HepG2 (cell line): ENCODE results near the gene TTBK1. TPM values are rescaled to one million over a fixed set of nuclear protein-coding genes. Genes with fewer than 3 reads are reported as not detected.

Experiments used
- AGO1 ChIP-seq: fragments of 200-400 bp; formaldehyde crosslinking; IDR thresholded peaks from 2 replicates; pipeline ENCODE4 v1.6.1; 2017; ENCODE audit warnings: mild to moderate bottlenecking, low read depth, low read length, moderate library complexity; ENCODE audit not compliant: poor library complexity, severe bottlenecking
- ARNT2 ChIP-seq: sonication (generic); formaldehyde crosslinking; IDR thresholded peaks from 2 replicates; pipeline ENCODE4 v1.8.0; 2022; ENCODE audit warnings: mild to moderate bottlenecking, low read depth, missing genetic modification reagents, moderate library complexity
- ATF7 ChIP-seq, 2 experiments: fragments of 450-650 bp in 1 of 2; sonication (generic) in 1 of 2; formaldehyde crosslinking in 1 of 2; IDR thresholded peaks; 2 replicates each; pipeline versions ENCODE4 v1.4.0 to v1.6.1; 2016 to 2020; ENCODE audit warnings: antibody characterized with exemption in 1 of 2, mild to moderate bottlenecking in 1 of 2, missing genetic modification reagents in 1 of 2
- GLMP ChIP-seq: sonication (generic); formaldehyde crosslinking; IDR thresholded peaks from 2 replicates; pipeline ENCODE4 v1.9.0; 2021; ENCODE audit warnings: missing genetic modification reagents, mild to moderate bottlenecking, borderline replicate concordance
- HIVEP1 ChIP-seq: sonication (generic); formaldehyde crosslinking; IDR thresholded peaks from 2 replicates; pipeline ENCODE4 v1.4.0; 2020; ENCODE audit warnings: mild to moderate bottlenecking, missing genetic modification reagents
- HOXD1 ChIP-seq: sonication (generic); formaldehyde crosslinking; IDR thresholded peaks from 2 replicates; pipeline ENCODE4 v1.5.0; 2020; ENCODE audit warnings: missing genetic modification reagents
- MXD3 ChIP-seq: IDR thresholded peaks from 2 replicates; pipeline ENCODE4 v1.6.1; 2016; ENCODE audit warnings: mild to moderate bottlenecking, missing biosample characterization, missing genetic modification reagents
- PPARG ChIP-seq: conservative IDR thresholded peaks from 2 replicates; pipeline ENCODE4 v1.6.1; 2016; ENCODE audit warnings: missing biosample characterization, missing genetic modification reagents
- REST ChIP-seq, 2 experiments: IDR thresholded peaks; 2 replicates each; pipeline ENCODE4 v1.6.1; 2011 to 2012; ENCODE audit warnings: low read length in 2 of 2, borderline replicate concordance in 1 of 2, low read depth in 1 of 2, mild to moderate bottlenecking in 1 of 2, moderate library complexity in 1 of 2
- SMYD3 ChIP-seq: sonication (generic); formaldehyde crosslinking; IDR thresholded peaks from 2 replicates; pipeline ENCODE4 v1.8.1; 2023; ENCODE audit warnings: mild to moderate bottlenecking, missing genetic modification reagents
- TCF7L2 ChIP-seq: IDR thresholded peaks from 2 replicates; pipeline ENCODE4 v1.6.1; 2011; ENCODE audit warnings: mild to moderate bottlenecking, low read depth, low read length, moderate library complexity
- USF2 ChIP-seq, 2 experiments: sonication (generic) in 1 of 2; formaldehyde crosslinking in 1 of 2; IDR thresholded peaks; 2 replicates each; pipeline versions ENCODE4 v1.5.1 to v1.6.1; 2011 to 2020; ENCODE audit warnings: borderline replicate concordance in 1 of 2, low read depth in 1 of 2, low read length in 1 of 2, mild to moderate bottlenecking in 1 of 2, missing genetic modification reagents in 1 of 2, moderate library complexity in 1 of 2
- ZKSCAN8 ChIP-seq: IDR thresholded peaks from 2 replicates; pipeline ENCODE4 v1.6.1; 2016; ENCODE audit warnings: borderline replicate concordance, missing genetic modification reagents, missing compliant biosample characterization
- ZNF556 ChIP-seq: sonication (generic); formaldehyde crosslinking; IDR thresholded peaks from 2 replicates; pipeline ENCODE4 v1.4.0; 2020; ENCODE audit warnings: mild to moderate bottlenecking, missing genetic modification reagents, borderline replicate concordance
- ZNF704 ChIP-seq: sonication (generic); formaldehyde crosslinking; IDR thresholded peaks from 2 replicates; pipeline ENCODE4 v1.8.1; 2023; ENCODE audit warnings: mild to moderate bottlenecking, inconsistent platforms, moderate library complexity, missing genetic modification reagents, borderline replicate concordance
- ZSCAN20 ChIP-seq: sonication (generic); formaldehyde crosslinking; IDR thresholded peaks from 2 replicates; pipeline ENCODE4 v1.4.0; 2020; ENCODE audit warnings: missing genetic modification reagents, mild to moderate bottlenecking, borderline replicate concordance
- polyA plus RNA-seq, 8 experiments: library from polyadenylated mRNA; depleted of rRNA in 3 of 8; stranded (reverse) in 7 of 8; unstranded in 1 of 8; fragments of >200 nt; fragmentation: Illumina TruSeq in 4 of 8; extraction: Trizol in 4 of 8; gene quantifications; 2 replicates each; pipeline versions ENCODE4 v1.2.1 to v1.2.3, GENCODE V29; 2011 to 2016; ENCODE audit warnings: low read depth in 4 of 8, missing spikeins in 1 of 8, mixed read lengths in 1 of 8; ENCODE audit not compliant: insufficient read depth in 1 of 8
- total RNA-seq, 5 experiments: library from RNA; depleted of rRNA; stranded (reverse); fragments of >200 nt; fragmentation: Illumina TruSeq; extraction: Trizol; gene quantifications; 2 replicates each; pipeline ENCODE4 v1.2.3, GENCODE V29; 2016; ENCODE audit warnings: low read depth in 1 of 5

TTBK1 gene
- total and polyA plus RNA-seq, 2 of the 13 experiments (the other 11 are each of a cell fraction or from before 2014, with no cell fraction given) = 0.24 to 0.33 TPM

- TF ChIP-seq ZKSCAN8 (no peak), TCF7L2 (no peak), PPARG (CRISPR knock-in tag) (no peak), ZSCAN20 (no peak), ATF7 (IDR thresholded peaks at IDR 0.05) (no peak), ATF7 (CRISPR knock-in tag; IDR thresholded peaks at IDR 0.05) (no peak), REST (IDR thresholded peaks at IDR 0.05; ENCODE audit: borderline replicate concordance in 1 of 2, low read depth in 1 of 2, low read length in 2 of 2) (no peak), AGO1 (no peak), SMYD3 (CRISPR knock-in tag) (no peak), ARNT2 (no peak; the same call in 1 of the 2 replicates), USF2 (IDR thresholded peaks at IDR 0.05; ENCODE audit: low read depth, low read length) (no peak), USF2 (CRISPR knock-in tag; IDR thresholded peaks at IDR 0.05; ENCODE audit: borderline replicate concordance) (no peak), HIVEP1 (CRISPR knock-in tag) (no peak), GLMP (CRISPR knock-in tag) (no peak), ZNF556 (peak; percentile 45; the same call in 1 of the 2 replicates), ZNF704 (no peak), HOXD1 (no peak), MXD3 (0 out of 2 replicates have a peak, but pooled peaks have one; percentile 64)
Measured at GRCh38 chr6:43262000-43262779, 18.9 kb downstream of the TTBK1 start (continued).
